ENCODE measurements around the gene KCNE4.

DNA sequence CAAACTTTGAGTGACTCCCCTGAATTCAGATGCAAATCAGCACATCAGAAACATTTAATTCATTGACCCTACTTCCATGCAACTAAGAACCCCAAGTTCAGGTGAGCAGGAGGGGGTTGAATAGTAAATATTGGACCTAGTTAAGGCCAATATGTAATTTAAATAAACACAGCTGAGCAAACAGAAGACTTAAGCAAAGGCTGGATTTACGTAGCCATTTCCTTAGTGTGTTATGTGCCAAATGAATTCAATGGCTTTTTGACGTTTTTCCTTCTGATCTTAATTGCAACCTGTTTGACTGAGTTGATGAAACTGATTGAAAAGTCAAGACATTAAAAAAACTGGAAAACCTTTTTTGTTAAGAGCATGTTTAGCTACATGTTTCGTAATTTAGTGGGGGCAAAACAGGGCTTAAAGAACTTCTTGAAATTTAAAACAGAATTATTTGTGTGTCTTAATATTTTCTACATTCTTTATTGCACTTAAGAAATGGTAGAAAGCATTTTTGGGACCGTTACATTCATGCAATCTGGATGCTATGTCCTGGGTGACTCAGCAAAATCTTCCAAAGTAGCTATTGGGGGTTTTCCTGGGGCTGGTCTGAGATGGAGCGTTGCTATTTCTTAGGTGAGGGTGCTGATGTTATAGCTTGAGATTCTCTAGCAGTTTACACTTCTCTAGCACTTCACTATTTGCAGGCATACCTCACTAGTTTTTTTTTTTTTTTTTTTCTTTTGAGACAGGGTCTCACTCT, 25.5 kb upstream of the KCNE4 start:
- TF ChIP-seq EZH2 (IDR thresholded peaks at IDR 0.05; ENCODE audit: borderline replicate concordance, low read depth, low read length, severe bottlenecking): no peak
- TF ChIP-seq CTCF (IDR thresholded peaks at IDR 0.05; ENCODE audit: borderline replicate concordance, extremely low read depth, low read length, poor library complexity, severe bottlenecking): no peak

Measured in DND-41 (cell line).